Bone marrow (tissue), 2 donors: ENCODE measurements around the gene INHA.

ENCODE experiments used
- DNase-seq, 2 donors: peaks; one replicate each; lab custom pipeline; 2025; lab: John Stamatoyannopoulos, UW

INHA gene

GRCh38 chr2:219575566-219576504 lies 3.7 kb downstream of the INHA start:
- DNase-seq: no peak

- no peak for DNase-seq
Observed at GRCh38 chr2:219576505-219577388, 4.6 kb downstream of the INHA start.

- DNase-seq: no peak
Observed at GRCh38 chr2:219578811-219579613, 6.9 kb downstream of the INHA start.

- no peak for DNase-seq
Observed at GRCh38 chr2:219581346-219581745, 9.2 kb downstream of the INHA start.

- no peak for DNase-seq
Observed at GRCh38 chr2:219591091-219591490, 19.0 kb downstream of the INHA start.

GRCh38 chr2:219592736-219593135 lies 20.6 kb downstream of the INHA start:
- no peak for DNase-seq

GRCh38 chr2:219593154-219593553 lies 21.0 kb downstream of the INHA start:
- no peak for DNase-seq

- no peak for DNase-seq
Observed at GRCh38 chr2:219595256-219595655, 23.1 kb downstream of the INHA start.

- no peak for DNase-seq
Observed at GRCh38 chr2:219596954-219597551, 24.9 kb downstream of the INHA start.

- peak; percentile 91 to 92 for DNase-seq
Observed at GRCh38 chr2:219597552-219598307, 25.6 kb downstream of the INHA start, which contains the start of gene STK11IP. TSS of gene STK11IP (plus strand) at chr2:219597857. CDS start at chr2:219598120, 263 bp downstream.

- DNase-seq: no peak
Observed at GRCh38 chr2:219598308-219599078, 26.4 kb downstream of the INHA start.

GRCh38 chr2:219603771-219604170 lies 31.7 kb downstream of the INHA start:
- peak in 1 of 2 donors; percentile 46 for DNase-seq

- no peak for DNase-seq
Observed at GRCh38 chr2:219605607-219605954, 33.5 kb downstream of the INHA start.

GRCh38 chr2:219607931-219608330 lies 35.8 kb downstream of the INHA start:
- no peak for DNase-seq

- no peak for DNase-seq
Observed at GRCh38 chr2:219608399-219608964, 36.4 kb downstream of the INHA start.

- no peak for DNase-seq
Observed at GRCh38 chr2:219609149-219609750, 37.1 kb downstream of the INHA start.

GRCh38 chr2:219611306-219611705 lies 39.2 kb downstream of the INHA start:
- DNase-seq: no peak

- no peak for DNase-seq
Observed at GRCh38 chr2:219611866-219612576, 39.9 kb downstream of the INHA start.
